Heart left ventricle (tissue), 16 donors: ENCODE results near the gene TRMT2A. TPM values are rescaled to one million over a fixed set of nuclear protein-coding genes. Genes with fewer than 3 reads are reported as not detected.

Experiments
- ATAC-seq, 4 donors: fragments of 200-7000 bp; cut with Tn5 transposase; one replicate each; pipeline ENCODE4 v1.9.1; 2020 to 2022; ENCODE audit warnings: moderate library complexity in 4 of 4, mild to moderate bottlenecking in 3 of 4, moderate number of reproducible peaks in 1 of 4
- DNase-seq, 5 donors: peaks; one replicate each; pipeline ENCODE4 v3.0.0-alpha.2; 2020
- H3K27ac ChIP-seq, 12 donors: fragments of 200-600 bp; sonication (generic) in 4 of 12; one replicate each; pipeline versions ENCODE4 v1.5.0 to v1.8.0; 2016 to 2022; ENCODE audit warnings: mild to moderate bottlenecking in 2 of 12
- H3K27me3 ChIP-seq, 9 donors: fragments of 200-600 bp; sonication (generic) in 2 of 9; one replicate each; pipeline versions ENCODE4 v1.5.1 to v1.8.0; 2016 to 2022; ENCODE audit warnings: mild to moderate bottlenecking in 3 of 9
- H3K36me3 ChIP-seq, 9 donors: fragments of 200-600 bp; sonication (generic) in 2 of 9; one replicate each; pipeline versions ENCODE4 v1.5.0 to v1.8.0; 2018 to 2022; ENCODE audit warnings: mild to moderate bottlenecking in 2 of 9
- H3K4me1 ChIP-seq, 12 donors: fragments of 200-600 bp; sonication (generic) in 4 of 12; one replicate each; pipeline versions ENCODE4 v1.5.0 to v1.8.0; 2016 to 2022; ENCODE audit warnings: mild to moderate bottlenecking in 3 of 12
- H3K4me3 ChIP-seq, 12 donors: fragments of 200-600 bp; sonication (generic) in 4 of 12; one replicate each; pipeline versions ENCODE4 v1.5.0 to v1.8.0; 2017 to 2022; ENCODE audit warnings: mild to moderate bottlenecking in 9 of 12, moderate library complexity in 4 of 12
- H3K9me3 ChIP-seq, 12 donors: fragments of 200-600 bp; sonication (generic) in 4 of 12; one replicate each; pipeline versions ENCODE4 v1.5.0 to v1.8.0; 2016 to 2022; ENCODE audit warnings: mild to moderate bottlenecking in 1 of 12
- CTCF ChIP-seq, 12 donors: fragments of 200-600 bp; sonication (generic) in 4 of 12; IDR thresholded peaks; one replicate each; pipeline versions ENCODE4 v1.5.0 to v1.8.0; 2018 to 2022; ENCODE audit warnings: antibody characterized with exemption in 12 of 12, mild to moderate bottlenecking in 5 of 12
- POLR2A ChIP-seq, 2 donors: fragments of 450-650 bp; IDR thresholded peaks; one replicate each; pipeline ENCODE4 v1.6.1; 2017; ENCODE audit warnings: antibody characterized with exemption in 2 of 2, mild to moderate bottlenecking in 2 of 2, moderate library complexity in 2 of 2
- WGBS, 4 donors: extraction: QIAGEN DNeasy Blood & Tissue Kit in 2 of 4; methylation state at CpG; one replicate each; pipeline versions ENCODE4 v1.1.5 to v1.1.7; 2013 to 2018; 5-methylcytosine and 5-hydroxymethylcytosine counted together
- intact Hi-C, 10 donors: fragments of 100-400 bp; cut with DNase I; formaldehyde crosslinking; loops; one replicate each; pipeline versions ENCODE4 v1.11.1 to v1.14.2; 2022
- polyA plus RNA-seq, 2 donors: library from polyadenylated mRNA; stranded (reverse); fragments of 200-250 nt; gene quantifications; one replicate each; pipeline ENCODE4 v1.2.3, GENCODE V29; 2013
- total RNA-seq, 9 donors: library from RNA; depleted of rRNA in 2 of 9; stranded (reverse); fragments of >200 nt in 2 of 9; fragmentation: NEBNext Ultra II Directional in 3 of 9; extraction: Animal tissue kit (Norgen Biotek cat#: 25700) in 3 of 9; gene quantifications; one replicate each; pipeline versions ENCODE4 v1.1.0 to v1.2.4, GENCODE V29; 2016 to 2023
- donor health status: ischemic (EF 13 %, LVEDD 7.1; RV severe dilation, severe dysfunction).
- donor health status: healthy with polysubstance abuse.
- donor health status: DM: no; HTN: yes; CAD: no.
- donor health status: DM: no; HTN: no; CAD: no.
- donor health status: ischemic (EF 25% LVEDD 6.9; RV normal size, moderate dysfunction).
- donor health status: ischemic (EF 25% LVEDD 5.7; RV mildly dilated, moderate dysfunction).
- donor health status: healthy.
- donor health status: DM: yes; HTN: yes; CAD: no.
- donor health status: ischemic (EF 35%, LVEDD 5.7; RV mildly dilated, moderate dysfunction).
- donor health status: nonischemic (EF 11% LVEDD 7.7; RV severe dilation, severe dysfunction).
- donor health status: DM: yes; HTN: yes; CAD: no.
- donor health status: PGD.
- donor health status: ischemic (EF 29% LVEDD 5.4; RV normal size, mild dysfunction).
- donor health status: nonischemic (EF 23%, LVEDD 6.1; RV moderate dilation, normal function).

TRMT2A gene
- total and polyA plus RNA-seq, 11 donors = 15.8 to 31.3 (median 20.2) TPM

DNA sequence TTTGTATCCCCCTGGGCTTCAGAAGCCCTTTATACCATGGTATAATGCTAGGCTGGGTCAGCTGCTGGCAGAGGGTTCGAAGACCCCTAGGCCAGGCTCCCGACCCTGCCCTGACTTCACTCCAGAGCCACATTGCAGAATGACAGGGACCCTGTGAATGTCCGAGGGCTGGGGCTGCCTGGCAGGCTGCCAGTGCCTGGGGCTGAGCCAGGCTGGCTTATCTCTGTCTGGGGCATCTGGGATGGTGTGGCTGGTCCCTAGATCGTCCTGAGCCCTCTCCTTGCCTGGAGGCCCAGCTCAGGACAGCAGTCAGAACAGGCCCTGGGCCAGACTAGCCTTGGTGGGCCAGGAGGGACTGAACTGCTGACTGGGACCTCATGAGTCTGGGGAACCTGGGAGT, 18.2 kb upstream of the TRMT2A start:
- WGBS, 4 donors = 37 to 58% (median 51%) methylated on average over 3 to 4 of the region's 4 CpGs
- no peaks in the 10 kb centered on the region for H3K27me3 ChIP-seq
- H3K36me3 ChIP-seq = peaks cover 0 to 9% (median 2%) of the 10 kb centered on the region in 9 donors
- intact Hi-C loops = no loop called here
- no peak overlapping the region for H3K4me3 ChIP-seq
- peaks cover 22 to 78% (median 63%) of the 10 kb centered on the region in 12 donors for H3K4me1 ChIP-seq
- peak overlapping the region in 7 of 12 donors; percentile 29 to 63 (median 51) for H3K27ac ChIP-seq
- H3K9me3 ChIP-seq = no peaks in the 10 kb centered on the region
- no peak for DNase-seq
- TF ChIP-seq POLR2A (IDR thresholded peaks at IDR 0.05) (no peak), CTCF (IDR thresholded peaks at IDR 0.05) (no peak)
- ATAC-seq = no peak

GRCh38 chr22:20133930-20134549, 17.0 kb upstream of the TRMT2A start:
- Histone ChIP-seq H3K4me1 (peaks cover 22 to 82% (median 64%) of the 10 kb centered on the region in 12 donors), H3K4me3 (peak overlapping the region in 1 of 12 donors; percentile 100)
- WGBS, 4 donors = 64 to 78% (median 71%) methylated on average over 2 to 12 of the region's 12 CpGs

DNA sequence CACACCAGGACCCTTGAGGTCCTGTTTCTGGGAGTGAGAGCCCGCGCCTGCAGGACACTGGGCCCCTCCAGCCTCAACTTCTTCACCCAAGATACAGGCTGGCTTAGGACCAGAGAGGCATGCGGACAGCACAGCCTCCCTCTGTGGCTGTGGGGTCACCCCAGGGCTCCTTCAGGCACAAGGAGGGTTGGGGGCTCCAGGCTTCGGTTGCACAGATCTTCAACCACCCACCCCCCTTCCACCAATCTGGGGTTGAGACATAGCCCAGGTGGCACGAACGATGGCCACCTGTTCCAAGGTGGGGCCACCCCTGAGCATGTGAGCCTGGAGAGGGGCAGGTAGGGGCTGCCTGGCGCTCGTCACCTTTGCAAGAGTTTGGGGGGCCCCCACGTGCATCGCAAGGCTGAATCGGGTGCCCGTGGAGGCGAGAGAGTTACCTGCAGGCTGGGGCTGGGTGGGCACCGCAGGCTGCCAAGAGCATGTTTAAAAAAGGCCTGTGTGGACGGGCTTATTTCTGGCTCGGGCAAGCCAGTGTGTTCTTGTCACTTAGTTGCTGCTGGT, 15.7 kb upstream of the TRMT2A start:
- ATAC-seq = no peak
- H3K27ac ChIP-seq = peak overlapping the region in 9 of 12 donors; percentile 27 to 100 (median 74)
- H3K9me3 ChIP-seq = no peaks in the 10 kb centered on the region
- H3K27me3 ChIP-seq = no peaks in the 10 kb centered on the region
- TF ChIP-seq POLR2A (IDR thresholded peaks at IDR 0.05) (no peak), CTCF (IDR thresholded peaks at IDR 0.05) (no peak)
- peaks cover 0 to under 1% (median 0%) of the 10 kb centered on the region in 9 donors for H3K36me3 ChIP-seq
- peak overlapping the region; percentile 76 to 100 (median 98) for H3K4me3 ChIP-seq
- WGBS, 4 donors = 43 to 51% (median 49%) methylated on average over 2 to 16 of the region's 16 CpGs
- H3K4me1 ChIP-seq = peaks cover 22 to 69% (median 56%) of the 10 kb centered on the region in 12 donors
- intact Hi-C loops = loop anchor here in 1 of 10 donors (5.0 kb wide), 1 partner anchor 115 kb away; the partner anchor contains the start of gene ARVCF
- no peak for DNase-seq

More at GRCh38 chr22:20133930-20134549, 17.0 kb upstream of the TRMT2A start:
- Histone ChIP-seq H3K9me3 (no peaks in the 10 kb centered on the region), H3K27me3 (no peaks in the 10 kb centered on the region), H3K36me3 (no peaks in the 10 kb centered on the region), H3K27ac (peak overlapping the region in 1 of 12 donors; percentile 26)
- intact Hi-C loops = loop anchor here in 1 of 10 donors (5.0 kb wide), 1 partner anchor 117 kb away; the partner anchor contains the start of gene ARVCF
- ATAC-seq (no peak), DNase-seq (no peak)
- TF ChIP-seq POLR2A (IDR thresholded peaks at IDR 0.05) (no peak), CTCF (IDR thresholded peaks at IDR 0.05) (no peak)
